Measurements from ENCODE around the gene SRSF8. TPM values are rescaled to one million over a fixed set of nuclear protein-coding genes. Genes with fewer than 3 reads are reported as not detected.

The SRSF8 gene
- total RNA-seq, 1 experiment from 2014 or later = 25.1 TPM

GRCh38 chr11:95070471-95070870 lies 3.8 kb downstream of the SRSF8 start:
- no peak overlapping the region for H3T11ph ChIP-seq (ENCODE audit: low read length)
- H3K9ac ChIP-seq (ENCODE audit: extremely low read depth, insufficient read length, low read length) = no peak overlapping the region
- no peak overlapping the region for H4K91ac ChIP-seq (ENCODE audit: insufficient read length, low read depth, low read length)
- H4K8ac ChIP-seq (replicated peaks; ENCODE audit: insufficient read length, low read depth, low read length) = no peak overlapping the region
- H2BK15ac ChIP-seq (ENCODE audit: low read depth, low read length) = no peak overlapping the region
- no peak overlapping the region for H2BK120ac ChIP-seq (ENCODE audit: low read depth, low read length, poor library complexity, severe bottlenecking)
- peaks cover 18% of the 10 kb centered on the region in 2 experiments for H3K4me1 Mint-ChIP-seq
- H3K27me3 Mint-ChIP-seq (ENCODE audit: low read depth) = peaks cover 2% of the 10 kb centered on the region; the same call in 1 of the 2 replicates
- no peak overlapping the region for H2BK12ac ChIP-seq (ENCODE audit: insufficient read length, low read depth, low read length)
- peaks cover 0 to 3% of the 10 kb centered on the region in 2 experiments; a peak in 1 of 5 replicates for H3K9me3 Mint-ChIP-seq
- no peaks in the 10 kb centered on the region for H3K27me3 ChIP-seq (ENCODE audit: insufficient read depth, low read length)
- H2AK5ac ChIP-seq (ENCODE audit: insufficient read length, low read length) = no peak overlapping the region
- H3K79me2 ChIP-seq (ENCODE audit: insufficient read depth, low read length) = no peaks in the 10 kb centered on the region
- H3K36me3 Mint-ChIP-seq (ENCODE audit: insufficient read depth in 1 of 3, low read depth in 3 of 3) = peaks cover 0 to 6% (median 2%) of the 10 kb centered on the region in 3 experiments; a peak in 2 of 7 replicates
- TF ChIP-seq, protein P1, sequence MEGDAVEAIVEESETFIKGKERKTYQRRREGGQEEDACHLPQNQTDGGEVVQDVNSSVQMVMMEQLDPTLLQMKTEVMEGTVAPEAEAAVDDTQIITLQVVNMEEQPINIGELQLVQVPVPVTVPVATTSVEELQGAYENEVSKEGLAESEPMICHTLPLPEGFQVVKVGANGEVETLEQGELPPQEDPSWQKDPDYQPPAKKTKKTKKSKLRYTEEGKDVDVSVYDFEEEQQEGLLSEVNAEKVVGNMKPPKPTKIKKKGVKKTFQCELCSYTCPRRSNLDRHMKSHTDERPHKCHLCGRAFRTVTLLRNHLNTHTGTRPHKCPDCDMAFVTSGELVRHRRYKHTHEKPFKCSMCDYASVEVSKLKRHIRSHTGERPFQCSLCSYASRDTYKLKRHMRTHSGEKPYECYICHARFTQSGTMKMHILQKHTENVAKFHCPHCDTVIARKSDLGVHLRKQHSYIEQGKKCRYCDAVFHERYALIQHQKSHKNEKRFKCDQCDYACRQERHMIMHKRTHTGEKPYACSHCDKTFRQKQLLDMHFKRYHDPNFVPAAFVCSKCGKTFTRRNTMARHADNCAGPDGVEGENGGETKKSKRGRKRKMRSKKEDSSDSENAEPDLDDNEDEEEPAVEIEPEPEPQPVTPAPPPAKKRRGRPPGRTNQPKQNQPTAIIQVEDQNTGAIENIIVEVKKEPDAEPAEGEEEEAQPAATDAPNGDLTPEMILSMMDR (conservative IDR thresholded peaks at IDR 0.05) = no peak
- no peak overlapping the region for H3K14ac ChIP-seq (ENCODE audit: insufficient read depth, low read length)
- H3K23me2 ChIP-seq (ENCODE audit: insufficient read length, low read depth, low read length, poor library complexity, severe bottlenecking) = peaks cover 8% of the 10 kb centered on the region
- no peak overlapping the region for H2BK5ac ChIP-seq (ENCODE audit: insufficient read length, low read length)
- H3K4me2 ChIP-seq (ENCODE audit: insufficient read depth, insufficient read length, low read length) = no peak overlapping the region
- DNase-seq = no peak
- no peak overlapping the region for H2BK20ac ChIP-seq (ENCODE audit: low read depth, low read length, poor library complexity, severe bottlenecking)
- no peak overlapping the region for H2AFZ ChIP-seq (ENCODE audit: low read length)
- no peak overlapping the region for H3K4me3 Mint-ChIP-seq
- no peak overlapping the region for H3K56ac ChIP-seq (ENCODE audit: insufficient read length, low read depth, low read length)
- WGBS (ENCODE audit: extremely low coverage, insufficient read length, low lambda C conversion rate) = no CpG with 5 or more reads among the region's 1 CpG
- H3K4ac ChIP-seq (ENCODE audit: low read depth, low read length) = no peak overlapping the region
- no peaks in the 10 kb centered on the region for H3K79me1 ChIP-seq (ENCODE audit: insufficient read depth, low read depth, low read length, poor library complexity, severe bottlenecking)
- H4K5ac ChIP-seq (ENCODE audit: insufficient read length, low read depth, low read length) = no peak overlapping the region
- no peak overlapping the region for H3K23ac ChIP-seq (ENCODE audit: insufficient read length, low read depth, low read length)
- H4K20me1 ChIP-seq (ENCODE audit: control insufficient read depth, insufficient read depth, insufficient read length) = no peaks in the 10 kb centered on the region
- no peak overlapping the region for H3K27ac ChIP-seq (ENCODE audit: insufficient read length, low read depth, low read length)
- H3K9me3 ChIP-seq (ENCODE audit: control insufficient read depth, low read depth, low read length) = no peaks in the 10 kb centered on the region
- no peak overlapping the region for H3K27ac Mint-ChIP-seq
- H3K18ac ChIP-seq (ENCODE audit: insufficient read length, low read depth, low read length) = no peak overlapping the region
- H3K4me1 ChIP-seq (ENCODE audit: insufficient read depth, low read length) = no peaks in the 10 kb centered on the region
